HG03432 (cell line): ENCODE measurements around the gene EFHD2.
"Not testable (repeated sequence)": the region's sequence is repeated elsewhere in the genome, so short reads cannot be mapped to it uniquely, and the experiment has no call there.

ENCODE experiments used
- ATAC-seq: cut with Tn5 transposase; IDR thresholded peaks from one replicate; pipeline ENCODE4 v1.9.1; 2021; ENCODE audit warnings: mild to moderate bottlenecking, moderate library complexity; ENCODE audit not compliant: unreplicated experiment

EFHD2 gene

GRCh38 chr1:15429701-15430149, 20.0 kb downstream of the EFHD2 start:
- ATAC-seq = no peak

- ATAC-seq = no peak
These were observed 21.3 kb downstream of the EFHD2 start for GRCh38 chr1:15430787-15431570.

- ATAC-seq = no peak
These were observed 21.9 kb downstream of the EFHD2 start for GRCh38 chr1:15431571-15431948.

GRCh38 chr1:15432324-15432723, 22.6 kb downstream of the EFHD2 start:
- ATAC-seq = no peak

- no peak for ATAC-seq
These were observed 23.8 kb downstream of the EFHD2 start for GRCh38 chr1:15433471-15433870.

- ATAC-seq = not testable (repeated sequence)
These were observed 25.1 kb downstream of the EFHD2 start for GRCh38 chr1:15434739-15435138.

- ATAC-seq = no peak
These were observed 25.8 kb downstream of the EFHD2 start for GRCh38 chr1:15435239-15436077.

- ATAC-seq = no peak
These were observed 27.3 kb downstream of the EFHD2 start for GRCh38 chr1:15436881-15437442.

- ATAC-seq = no peak
These were observed 29.6 kb downstream of the EFHD2 start for GRCh38 chr1:15439325-15439724.

GRCh38 chr1:15440357-15440756, 30.7 kb downstream of the EFHD2 start:
- no peak for ATAC-seq

- ATAC-seq = no peak
These were observed 31.6 kb downstream of the EFHD2 start for GRCh38 chr1:15441247-15441646.

- ATAC-seq = no peak
These were observed 32.4 kb downstream of the EFHD2 start for GRCh38 chr1:15442119-15442518.

- no peak for ATAC-seq
These were observed 33.1 kb downstream of the EFHD2 start for GRCh38 chr1:15442759-15443158.

GRCh38 chr1:15443281-15443680, 33.6 kb downstream of the EFHD2 start:
- ATAC-seq = no peak

- ATAC-seq = no peak
These were observed 35.0 kb downstream of the EFHD2 start for GRCh38 chr1:15444468-15445389.

- no peak for ATAC-seq
These were observed 35.9 kb downstream of the EFHD2 start for GRCh38 chr1:15445390-15446122.

- no peak for ATAC-seq
These were observed 36.5 kb downstream of the EFHD2 start for GRCh38 chr1:15446212-15446611.

GRCh38 chr1:15448877-15449462, 39.3 kb downstream of the EFHD2 start:
- no peak for ATAC-seq

GRCh38 chr1:15449567-15449966, 39.9 kb downstream of the EFHD2 start:
- ATAC-seq = no peak
